NCI-H460 (cell line): ENCODE measurements around the gene NBPF26. TPM values are rescaled to one million over a fixed set of nuclear protein-coding genes. Genes with fewer than 3 reads are reported as not detected.
"Not testable (repeated sequence)": the region's sequence is repeated elsewhere in the genome, so short reads cannot be mapped to it uniquely, and the experiment has no call there.

Source experiments
- DNase-seq: peaks from one replicate; pipeline ENCODE4 v3.0.0-alpha.2; 2016; ENCODE audit warnings: low read depth; ENCODE audit errors: extremely low read depth
- small RNA-seq, 2 experiments: library from RNA; depleted of rRNA; stranded (forward); fragments of <200 nt; gene quantifications; one replicate each; pipeline ENCODE3, GENCODE V24; 2014
- total RNA-seq: library from RNA; depleted of rRNA; stranded (reverse); fragments of >200 nt; shearing (Covaris generic); gene quantifications from 2 replicates; pipeline ENCODE4 v1.2.3, GENCODE V29; 2014; rRNA removed

Gene NBPF26
- total RNA-seq, 1 experiment from 2014 or later = 6.5 TPM

DNA sequence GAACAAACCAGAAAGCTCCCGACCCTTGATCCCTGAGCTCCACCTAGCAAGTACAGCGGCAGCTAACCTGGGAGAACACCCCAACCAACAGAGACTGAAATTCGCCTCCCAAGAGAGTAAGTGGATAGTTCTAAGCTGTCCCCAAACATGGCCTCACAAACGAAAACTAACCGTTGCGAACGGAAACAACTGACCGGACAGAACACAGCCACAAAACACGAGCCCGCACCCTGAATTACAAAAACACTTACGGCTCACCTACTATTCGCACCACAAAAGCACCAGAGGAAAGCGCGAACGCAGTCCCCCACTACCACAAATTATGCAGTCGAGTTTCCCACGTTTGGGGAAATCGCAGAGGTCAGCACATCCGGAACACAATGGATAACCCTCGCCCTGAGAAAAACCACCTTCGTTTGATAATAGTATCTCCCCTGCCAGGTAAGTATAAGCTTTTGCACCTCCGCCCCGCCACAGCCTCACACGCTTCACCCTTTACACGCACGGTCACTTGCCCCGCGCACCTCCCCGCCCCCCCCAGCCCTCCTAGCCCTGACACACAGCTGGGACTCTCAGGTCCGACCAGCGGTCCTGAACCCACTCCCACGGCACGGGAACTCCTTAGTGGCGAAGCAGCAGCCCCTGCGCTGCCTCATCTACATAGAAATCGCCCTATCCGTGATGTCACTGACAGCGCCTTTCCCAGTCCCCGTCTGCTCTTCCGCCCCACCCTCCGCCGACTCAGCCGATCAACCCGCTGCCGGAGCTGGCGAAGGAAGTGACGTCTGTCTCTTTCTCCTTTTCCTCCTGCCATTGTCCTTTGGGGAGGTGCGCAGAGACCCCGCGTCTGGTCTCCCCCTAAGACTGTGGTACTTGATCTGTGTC, 127.0 kb downstream of the NBPF26 start:
- not testable (repeated sequence) for DNase-seq

DNA sequence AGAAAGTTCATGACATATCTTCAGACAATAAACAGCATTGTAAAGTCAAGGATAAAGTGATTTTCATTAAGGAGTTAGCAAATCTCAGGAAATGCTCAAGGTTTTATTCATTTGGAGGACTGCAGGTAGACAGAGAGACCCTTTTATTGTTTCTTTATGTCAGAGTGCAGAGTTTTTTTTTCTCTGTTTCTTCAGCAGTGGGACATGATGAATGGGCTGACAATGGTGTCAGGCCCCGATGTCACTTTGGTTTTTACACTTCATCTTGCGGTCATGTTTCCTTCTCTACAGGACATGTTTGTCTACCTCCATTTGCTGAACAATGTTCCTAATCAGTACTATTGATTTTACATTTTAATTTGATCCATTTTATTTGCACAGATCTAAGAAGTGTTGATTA, 134.4 kb downstream of the NBPF26 start:
- not testable (repeated sequence) for DNase-seq

GRCh38 chr1:120859615-120860234, 136.0 kb downstream of the NBPF26 start:
- DNase-seq = not testable (repeated sequence)

GRCh38 chr1:120878206-120878605, 154.5 kb downstream of the NBPF26 start:
- DNase-seq = not testable (repeated sequence)

GRCh38 chr1:120880056-120880455, 156.3 kb downstream of the NBPF26 start:
- DNase-seq = not testable (repeated sequence)

- not testable (repeated sequence) for DNase-seq
Observed at GRCh38 chr1:120881934-120882333, 158.2 kb downstream of the NBPF26 start.

Small RNA genes within 50 kb of the gene (small RNA-seq; reads per million reads assigned to genes)
- gene RNVU1-19 = 0.46 to 2.2 reads per million in 2 experiments

Other genes starting within 250 kb of the NBPF26 start
- gene PPIAL4A, start 165.8 kb downstream of the NBPF26 start, total RNA-seq = not detected in 2 replicates